ENCODE data around the gene BMP10.

BMP10 gene

GRCh38 chr2:68865108-68865507 lies 6.1 kb downstream of the BMP10 start:
- H3K4me3 ChIP-seq (ENCODE audit: low read depth, low read length) = no peak overlapping the region
- no peak overlapping the region for H3K9ac ChIP-seq (ENCODE audit: low read length)
- H3K27me3 ChIP-seq (ENCODE audit: control insufficient read depth, insufficient read depth, low read length) = no peaks in the 10 kb centered on the region
- no peaks in the 10 kb centered on the region for H3K4me1 ChIP-seq (ENCODE audit: control insufficient read depth, insufficient read depth, low read length)
- no peaks in the 10 kb centered on the region for H3K9me3 ChIP-seq (ENCODE audit: control insufficient read depth, insufficient read depth, low read depth, low read length)
- no peak overlapping the region for H3K27ac ChIP-seq (ENCODE audit: low read depth, low read length)
- H3K36me3 ChIP-seq (ENCODE audit: control insufficient read depth, insufficient read depth, low read length) = no peaks in the 10 kb centered on the region

DNA sequence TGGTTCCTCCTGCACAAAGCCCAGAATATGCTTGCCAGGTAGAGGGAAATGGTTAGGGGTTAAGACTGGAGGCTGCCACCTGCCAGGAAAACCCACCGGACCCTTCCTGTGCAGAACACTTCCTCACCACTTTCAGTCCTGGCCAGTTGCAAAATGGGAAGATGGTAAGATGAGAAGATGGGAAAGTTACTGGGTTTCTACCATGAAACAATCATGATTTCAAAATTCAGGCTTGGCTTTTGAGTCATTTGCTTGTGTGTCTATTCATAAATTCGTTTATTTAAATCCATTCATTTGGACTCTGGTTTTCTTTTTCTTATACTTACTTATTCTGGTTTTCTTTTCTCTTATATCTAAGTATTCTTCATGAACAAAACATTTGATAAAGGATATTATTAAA lies 7.2 kb downstream of the BMP10 start:
- Histone ChIP-seq H3K4me1 (ENCODE audit: control insufficient read depth, insufficient read depth, low read length) (peaks cover 7% of the 10 kb centered on the region; the same call in 1 of the 2 replicates), H3K9me3 (ENCODE audit: control insufficient read depth, insufficient read depth, low read depth, low read length) (no peaks in the 10 kb centered on the region), H3K9ac (ENCODE audit: low read length) (no peak overlapping the region), H3K4me3 (ENCODE audit: low read depth, low read length) (no peak overlapping the region), H3K27me3 (ENCODE audit: control insufficient read depth, insufficient read depth, low read length) (no peaks in the 10 kb centered on the region), H3K27ac (ENCODE audit: low read depth, low read length) (no peak overlapping the region), H3K36me3 (ENCODE audit: control insufficient read depth, insufficient read depth, low read length) (no peaks in the 10 kb centered on the region)

DNA sequence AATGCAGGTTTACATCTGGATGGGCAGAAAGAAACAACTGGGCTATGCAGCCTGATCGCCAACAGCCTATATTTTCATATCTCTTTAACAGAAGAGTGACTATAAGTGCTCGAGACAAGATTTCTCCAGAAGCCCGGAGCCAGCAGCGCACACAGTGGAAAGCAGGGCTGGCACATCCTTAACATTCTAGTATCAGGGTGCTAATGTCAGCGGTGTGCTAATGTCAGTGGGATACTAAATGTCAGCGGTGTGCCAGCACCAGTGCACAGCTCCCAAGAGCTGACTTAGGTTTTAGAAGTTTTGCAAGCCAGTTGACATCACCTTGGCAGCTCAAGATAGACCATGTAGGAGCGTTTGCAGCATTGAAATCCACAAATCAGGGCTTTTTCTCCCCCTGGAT lies 8.3 kb downstream of the BMP10 start:
- H3K36me3 ChIP-seq (ENCODE audit: control insufficient read depth, insufficient read depth, low read length) = no peaks in the 10 kb centered on the region
- no peak overlapping the region for H3K27ac ChIP-seq (ENCODE audit: low read depth, low read length)
- peaks cover 13% of the 10 kb centered on the region; the same call in 1 of the 2 replicates for H3K4me1 ChIP-seq (ENCODE audit: control insufficient read depth, insufficient read depth, low read length)
- no peak overlapping the region for H3K9ac ChIP-seq (ENCODE audit: low read length)
- no peaks in the 10 kb centered on the region for H3K27me3 ChIP-seq (ENCODE audit: control insufficient read depth, insufficient read depth, low read length)
- no peak overlapping the region for H3K4me3 ChIP-seq (ENCODE audit: low read depth, low read length)
- H3K9me3 ChIP-seq (ENCODE audit: control insufficient read depth, insufficient read depth, low read depth, low read length) = no peaks in the 10 kb centered on the region

DNA sequence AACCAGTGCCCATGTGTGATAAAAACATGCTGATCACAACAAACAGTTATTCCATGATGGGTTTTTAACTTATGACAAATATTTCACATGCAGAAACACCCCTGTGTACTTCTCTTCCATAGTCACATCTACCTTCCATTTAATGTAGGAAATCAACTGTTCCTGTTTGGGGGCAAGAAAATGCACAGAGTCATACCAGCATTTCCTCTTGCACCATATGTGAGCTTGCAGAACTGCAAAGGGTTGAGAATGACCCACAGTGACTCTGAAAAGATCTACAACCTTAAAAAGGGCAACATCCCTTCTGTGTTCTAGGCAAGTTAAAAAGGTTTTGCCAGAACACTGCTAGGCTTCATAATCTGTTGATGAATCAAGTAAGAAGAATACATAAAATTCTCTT lies 9.9 kb downstream of the BMP10 start:
- no peaks in the 10 kb centered on the region for H3K36me3 ChIP-seq (ENCODE audit: control insufficient read depth, insufficient read depth, low read length)
- H3K4me1 ChIP-seq (ENCODE audit: control insufficient read depth, insufficient read depth, low read length) = peaks cover 13% of the 10 kb centered on the region; the same call in 1 of the 2 replicates
- no peak overlapping the region for H3K27ac ChIP-seq (ENCODE audit: low read depth, low read length)
- H3K9me3 ChIP-seq (ENCODE audit: control insufficient read depth, insufficient read depth, low read depth, low read length) = no peaks in the 10 kb centered on the region
- no peak overlapping the region for H3K4me3 ChIP-seq (ENCODE audit: low read depth, low read length)
- no peak overlapping the region for H3K9ac ChIP-seq (ENCODE audit: low read length)
- no peaks in the 10 kb centered on the region for H3K27me3 ChIP-seq (ENCODE audit: control insufficient read depth, insufficient read depth, low read length)

DNA sequence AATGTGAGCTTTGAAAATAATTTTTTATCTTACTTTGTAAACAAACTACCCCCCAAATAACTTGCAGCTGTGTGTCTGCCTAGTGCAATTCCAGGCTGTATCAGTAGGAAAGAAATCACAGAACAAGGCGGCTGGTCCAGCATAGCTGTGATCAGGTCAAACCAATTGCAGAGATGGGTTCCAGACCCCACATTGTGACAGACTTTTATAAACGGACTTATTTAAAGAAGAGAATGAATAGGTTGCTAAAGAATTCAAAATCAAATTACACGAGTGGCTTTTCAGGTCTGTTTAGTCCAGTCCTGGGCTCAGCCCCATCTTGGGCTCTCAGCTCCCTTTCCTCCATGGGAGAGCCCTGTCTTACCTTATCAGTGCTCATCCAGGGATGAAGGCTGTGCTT lies 11.1 kb downstream of the BMP10 start:
- H3K9me3 ChIP-seq (ENCODE audit: control insufficient read depth, insufficient read depth, low read depth, low read length) = no peaks in the 10 kb centered on the region
- H3K27me3 ChIP-seq (ENCODE audit: control insufficient read depth, insufficient read depth, low read length) = no peaks in the 10 kb centered on the region
- no peaks in the 10 kb centered on the region for H3K36me3 ChIP-seq (ENCODE audit: control insufficient read depth, insufficient read depth, low read length)

DNA sequence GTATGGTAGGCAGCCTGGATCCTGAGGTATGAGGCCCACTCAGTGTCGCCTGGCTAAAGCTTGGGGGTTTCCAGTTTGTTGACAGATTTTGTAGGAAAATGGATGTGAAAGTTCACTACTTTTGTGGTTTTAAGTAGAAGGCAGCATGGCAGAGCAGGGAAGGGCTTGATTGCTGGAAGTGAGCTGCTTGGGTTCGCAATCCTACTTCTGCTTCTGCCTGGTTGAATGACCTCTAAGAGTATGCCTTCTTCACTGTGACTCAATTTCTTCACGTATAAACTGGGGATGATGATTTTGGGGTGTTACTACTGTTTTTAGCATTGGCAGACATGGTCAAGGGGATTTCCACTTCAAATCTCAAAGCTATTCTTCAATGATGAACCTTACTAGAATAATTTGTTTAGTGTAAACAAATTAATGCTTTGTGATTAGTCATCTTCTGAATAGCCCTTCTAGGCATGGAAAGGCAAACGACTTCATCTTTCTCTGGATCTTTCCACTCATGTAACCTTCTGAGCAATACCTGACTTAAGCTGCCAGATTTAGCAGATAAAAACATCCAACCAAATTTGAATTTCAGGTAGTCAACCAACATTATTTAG lies 13.2 kb downstream of the BMP10 start:
- no peak overlapping the region for H3K27ac ChIP-seq (ENCODE audit: low read depth, low read length)
- no peak overlapping the region for H3K4me3 ChIP-seq (ENCODE audit: low read depth, low read length)
- H3K27me3 ChIP-seq (ENCODE audit: control insufficient read depth, insufficient read depth, low read length) = no peaks in the 10 kb centered on the region
- peaks cover 13% of the 10 kb centered on the region; the same call in 1 of the 2 replicates for H3K4me1 ChIP-seq (ENCODE audit: control insufficient read depth, insufficient read depth, low read length)
- no peaks in the 10 kb centered on the region for H3K9me3 ChIP-seq (ENCODE audit: control insufficient read depth, insufficient read depth, low read depth, low read length)
- no peaks in the 10 kb centered on the region for H3K36me3 ChIP-seq (ENCODE audit: control insufficient read depth, insufficient read depth, low read length)
- H3K9ac ChIP-seq (ENCODE audit: low read length) = no peak overlapping the region

More for the DNA sequence above, 11.1 kb downstream of the BMP10 start:
- no peak overlapping the region for H3K27ac ChIP-seq (ENCODE audit: low read depth, low read length)
- no peak overlapping the region for H3K9ac ChIP-seq (ENCODE audit: low read length)
- peaks cover 13% of the 10 kb centered on the region; the same call in 1 of the 2 replicates for H3K4me1 ChIP-seq (ENCODE audit: control insufficient read depth, insufficient read depth, low read length)
- no peak overlapping the region for H3K4me3 ChIP-seq (ENCODE audit: low read depth, low read length)

DNA sequence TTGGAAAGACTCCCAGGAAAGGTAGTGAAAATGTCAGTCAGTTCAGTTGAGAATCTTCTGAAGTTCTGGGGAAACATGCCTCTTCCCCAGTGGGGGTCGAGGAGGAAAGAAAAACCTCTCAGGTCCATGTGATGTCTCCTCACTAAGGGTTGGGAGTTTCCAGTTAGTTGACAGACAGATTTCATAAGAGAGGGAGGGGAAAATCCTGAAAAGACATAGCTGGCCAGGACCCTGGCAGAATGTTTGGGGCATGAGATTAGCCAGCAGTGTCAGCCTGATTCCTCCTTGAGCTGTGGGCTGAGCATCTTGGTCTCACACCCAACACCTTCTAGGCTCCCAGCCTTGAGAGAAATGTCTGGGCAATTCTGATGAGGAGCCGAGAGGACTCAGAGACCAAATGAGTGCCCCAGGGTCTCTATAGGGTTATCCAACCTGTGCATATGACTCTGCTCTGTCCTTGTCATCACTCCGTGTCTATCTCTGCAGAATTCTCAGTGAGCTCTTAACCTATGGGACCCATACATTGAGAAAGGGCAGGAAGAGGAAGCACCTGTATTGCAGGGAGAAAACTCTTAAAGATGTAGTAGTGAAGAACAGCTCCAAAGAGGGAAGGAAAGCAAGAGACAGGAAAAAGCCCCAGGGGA lies 13.9 kb downstream of the BMP10 start:
- Histone ChIP-seq H3K27ac (ENCODE audit: low read depth, low read length) (no peak overlapping the region), H3K9ac (ENCODE audit: low read length) (no peak overlapping the region), H3K4me3 (ENCODE audit: low read depth, low read length) (no peak overlapping the region), H3K36me3 (ENCODE audit: control insufficient read depth, insufficient read depth, low read length) (no peaks in the 10 kb centered on the region), H3K4me1 (ENCODE audit: control insufficient read depth, insufficient read depth, low read length) (peaks cover 13% of the 10 kb centered on the region; the same call in 1 of the 2 replicates), H3K9me3 (ENCODE audit: control insufficient read depth, insufficient read depth, low read depth, low read length) (no peaks in the 10 kb centered on the region), H3K27me3 (ENCODE audit: control insufficient read depth, insufficient read depth, low read length) (no peaks in the 10 kb centered on the region)

DNA sequence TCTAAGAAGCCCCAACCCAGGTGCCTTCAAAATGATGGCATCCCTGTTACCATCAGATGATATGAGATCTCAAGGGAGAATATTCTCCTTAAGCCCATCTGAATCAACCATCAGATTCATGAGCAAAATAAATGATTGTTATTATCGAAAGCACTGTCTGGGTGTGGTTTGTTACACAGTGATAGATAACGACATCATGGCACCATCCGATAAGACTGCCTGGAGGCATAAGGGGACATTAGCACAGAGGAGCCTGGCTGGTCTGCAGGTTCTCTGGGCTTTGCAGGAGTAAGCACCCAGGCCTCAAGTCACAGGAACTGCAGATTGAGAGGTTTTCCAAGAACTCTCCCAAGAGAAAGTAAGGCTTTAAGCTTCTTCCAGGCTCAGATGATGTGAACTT lies 15.6 kb downstream of the BMP10 start:
- Histone ChIP-seq H3K9ac (ENCODE audit: low read length) (no peak overlapping the region), H3K4me1 (ENCODE audit: control insufficient read depth, insufficient read depth, low read length) (peaks cover 15% of the 10 kb centered on the region; the same call in 1 of the 2 replicates)

DNA sequence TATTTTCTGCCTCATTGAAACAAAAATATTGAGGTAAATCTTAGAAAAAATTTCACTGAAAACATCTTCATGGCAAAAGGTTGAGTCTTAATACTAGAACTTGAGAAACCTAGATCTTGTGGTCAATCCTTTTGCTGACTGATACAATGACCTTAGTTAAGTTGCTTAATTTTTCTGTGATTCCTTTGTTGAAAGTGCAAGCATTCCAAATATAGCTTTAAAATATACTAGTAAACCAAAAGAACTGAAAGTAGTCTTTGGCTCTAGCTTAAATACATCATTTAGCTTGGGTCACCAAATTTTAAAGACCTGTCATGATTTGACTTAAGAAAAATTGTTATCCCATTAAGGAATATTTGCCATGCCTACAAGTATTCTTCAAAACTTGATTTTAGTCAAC lies 16.7 kb downstream of the BMP10 start:
- no peaks in the 10 kb centered on the region for H3K27me3 ChIP-seq (ENCODE audit: control insufficient read depth, insufficient read depth, low read length)
- H3K27ac ChIP-seq (ENCODE audit: low read depth, low read length) = no peak overlapping the region
- no peak overlapping the region for H3K9ac ChIP-seq (ENCODE audit: low read length)
- H3K9me3 ChIP-seq (ENCODE audit: control insufficient read depth, insufficient read depth, low read depth, low read length) = no peaks in the 10 kb centered on the region
- H3K4me1 ChIP-seq (ENCODE audit: control insufficient read depth, insufficient read depth, low read length) = peaks cover 15% of the 10 kb centered on the region; the same call in 1 of the 2 replicates
- no peak overlapping the region for H3K4me3 ChIP-seq (ENCODE audit: low read depth, low read length)
- no peaks in the 10 kb centered on the region for H3K36me3 ChIP-seq (ENCODE audit: control insufficient read depth, insufficient read depth, low read length)

More for the DNA sequence above, 15.6 kb downstream of the BMP10 start:
- no peaks in the 10 kb centered on the region for H3K27me3 ChIP-seq (ENCODE audit: control insufficient read depth, insufficient read depth, low read length)
- H3K36me3 ChIP-seq (ENCODE audit: control insufficient read depth, insufficient read depth, low read length) = no peaks in the 10 kb centered on the region
- H3K4me3 ChIP-seq (ENCODE audit: low read depth, low read length) = no peak overlapping the region
- no peak overlapping the region for H3K27ac ChIP-seq (ENCODE audit: low read depth, low read length)
- H3K9me3 ChIP-seq (ENCODE audit: control insufficient read depth, insufficient read depth, low read depth, low read length) = no peaks in the 10 kb centered on the region

GRCh38 chr2:68853915-68854314 lies 17.3 kb downstream of the BMP10 start:
- Histone ChIP-seq H3K4me1 (ENCODE audit: control insufficient read depth, insufficient read depth, low read length) (peaks cover 11% of the 10 kb centered on the region; the same call in 1 of the 2 replicates), H3K36me3 (ENCODE audit: control insufficient read depth, insufficient read depth, low read length) (no peaks in the 10 kb centered on the region), H3K9me3 (ENCODE audit: control insufficient read depth, insufficient read depth, low read depth, low read length) (no peaks in the 10 kb centered on the region), H3K27me3 (ENCODE audit: control insufficient read depth, insufficient read depth, low read length) (no peaks in the 10 kb centered on the region), H3K27ac (ENCODE audit: low read depth, low read length) (no peak overlapping the region), H3K9ac (ENCODE audit: low read length) (no peak overlapping the region), H3K4me3 (ENCODE audit: low read depth, low read length) (no peak overlapping the region)

- no peak overlapping the region for H3K4me3 ChIP-seq (ENCODE audit: low read depth, low read length)
- no peak overlapping the region for H3K27ac ChIP-seq (ENCODE audit: low read depth, low read length)
- no peaks in the 10 kb centered on the region for H3K36me3 ChIP-seq (ENCODE audit: control insufficient read depth, insufficient read depth, low read length)
- H3K9me3 ChIP-seq (ENCODE audit: control insufficient read depth, insufficient read depth, low read depth, low read length) = no peaks in the 10 kb centered on the region
- H3K27me3 ChIP-seq (ENCODE audit: control insufficient read depth, insufficient read depth, low read length) = no peaks in the 10 kb centered on the region
- peaks cover 6% of the 10 kb centered on the region; the same call in 1 of the 2 replicates for H3K4me1 ChIP-seq (ENCODE audit: control insufficient read depth, insufficient read depth, low read length)
- no peak overlapping the region for H3K9ac ChIP-seq (ENCODE audit: low read length)
Measured at GRCh38 chr2:68853035-68853434, 18.2 kb downstream of the BMP10 start.

All from HUES6 (cell line).